HepG2 (cell line): ENCODE data around the gene RAC3. TPM values are rescaled to one million over a fixed set of nuclear protein-coding genes. Genes with fewer than 3 reads are reported as not detected.

Experiments
- ETV6 ChIP-seq: sonication (generic); formaldehyde crosslinking; conservative IDR thresholded peaks from 2 replicates; pipeline ENCODE4 v1.4.0; 2020; ENCODE audit warnings: missing genetic modification reagents
- GPN1 ChIP-seq: sonication (generic); formaldehyde crosslinking; IDR thresholded peaks from 2 replicates; pipeline ENCODE4 v1.5.1; 2020; ENCODE audit warnings: missing genetic modification reagents, borderline replicate concordance
- KLF16 ChIP-seq, 2 experiments: sonication (generic) in 1 of 2; formaldehyde crosslinking in 1 of 2; IDR thresholded peaks; 2 replicates each; pipeline versions ENCODE4 v1.6.1 to v1.8.0; 2016 to 2023; ENCODE audit warnings: missing genetic modification reagents in 2 of 2, missing compliant biosample characterization in 1 of 2
- PTBP1 ChIP-seq: fragments of 200-400 bp; formaldehyde crosslinking; IDR thresholded peaks from 2 replicates; pipeline ENCODE4 v1.6.1; 2018; ENCODE audit warnings: low read length, low read depth; ENCODE audit not compliant: poor library complexity, severe bottlenecking
- SALL2 ChIP-seq: sonication (generic); formaldehyde crosslinking; IDR thresholded peaks from 2 replicates; pipeline ENCODE4 v1.8.1; 2023; ENCODE audit warnings: mild to moderate bottlenecking, missing genetic modification reagents, inconsistent platforms
- polyA plus RNA-seq, 8 experiments: library from polyadenylated mRNA; depleted of rRNA in 3 of 8; stranded (reverse) in 7 of 8; unstranded in 1 of 8; fragments of >200 nt; fragmentation: Illumina TruSeq in 4 of 8; extraction: Trizol in 4 of 8; gene quantifications; 2 replicates each; pipeline versions ENCODE4 v1.2.1 to v1.2.3, GENCODE V29; 2011 to 2016; ENCODE audit warnings: low read depth in 4 of 8, missing spikeins in 1 of 8, mixed read lengths in 1 of 8; ENCODE audit not compliant: insufficient read depth in 1 of 8
- total RNA-seq, 5 experiments: library from RNA; depleted of rRNA; stranded (reverse); fragments of >200 nt; fragmentation: Illumina TruSeq; extraction: Trizol; gene quantifications; 2 replicates each; pipeline ENCODE4 v1.2.3, GENCODE V29; 2016; ENCODE audit warnings: low read depth in 1 of 5
- TF ChIP-seq, protein P1 (sequence below): IDR thresholded peaks from 2 replicates; pipeline ENCODE4 v1.4.0; 2020; ENCODE audit warnings: mild to moderate bottlenecking, missing genetic modification reagents
- TF ChIP-seq, protein P2 (sequence below): sonication (generic); formaldehyde crosslinking; IDR thresholded peaks from 2 replicates; pipeline ENCODE4 v1.5.0; 2020; ENCODE audit warnings: missing genetic modification reagents
- TF ChIP-seq, protein P3 (sequence below): IDR thresholded peaks from 2 replicates; pipeline ENCODE4 v1.6.1; 2016; ENCODE audit warnings: mild to moderate bottlenecking
- TF ChIP-seq, protein P4 (sequence below): sonication (generic); formaldehyde crosslinking; conservative IDR thresholded peaks from 2 replicates; pipeline ENCODE4 v1.4.0; 2020; ENCODE audit warnings: mild to moderate bottlenecking, missing genetic modification reagents, moderate library complexity
- TF ChIP-seq, protein P5 (sequence below): sonication (generic); formaldehyde crosslinking; IDR thresholded peaks from 2 replicates; pipeline ENCODE4 v1.5.0; 2020; ENCODE audit warnings: mild to moderate bottlenecking, missing genetic modification reagents, moderate library complexity
- TF ChIP-seq, protein P6 (sequence below): sonication (generic); formaldehyde crosslinking; IDR thresholded peaks from 2 replicates; pipeline ENCODE4 v1.5.0; 2020; ENCODE audit warnings: mild to moderate bottlenecking, missing genetic modification reagents

RAC3 gene
- total and polyA plus RNA-seq, 2 of the 13 experiments (the other 11 are each of a cell fraction or from before 2014, with no cell fraction given), result 10.5 to 21.3 TPM

DNA sequence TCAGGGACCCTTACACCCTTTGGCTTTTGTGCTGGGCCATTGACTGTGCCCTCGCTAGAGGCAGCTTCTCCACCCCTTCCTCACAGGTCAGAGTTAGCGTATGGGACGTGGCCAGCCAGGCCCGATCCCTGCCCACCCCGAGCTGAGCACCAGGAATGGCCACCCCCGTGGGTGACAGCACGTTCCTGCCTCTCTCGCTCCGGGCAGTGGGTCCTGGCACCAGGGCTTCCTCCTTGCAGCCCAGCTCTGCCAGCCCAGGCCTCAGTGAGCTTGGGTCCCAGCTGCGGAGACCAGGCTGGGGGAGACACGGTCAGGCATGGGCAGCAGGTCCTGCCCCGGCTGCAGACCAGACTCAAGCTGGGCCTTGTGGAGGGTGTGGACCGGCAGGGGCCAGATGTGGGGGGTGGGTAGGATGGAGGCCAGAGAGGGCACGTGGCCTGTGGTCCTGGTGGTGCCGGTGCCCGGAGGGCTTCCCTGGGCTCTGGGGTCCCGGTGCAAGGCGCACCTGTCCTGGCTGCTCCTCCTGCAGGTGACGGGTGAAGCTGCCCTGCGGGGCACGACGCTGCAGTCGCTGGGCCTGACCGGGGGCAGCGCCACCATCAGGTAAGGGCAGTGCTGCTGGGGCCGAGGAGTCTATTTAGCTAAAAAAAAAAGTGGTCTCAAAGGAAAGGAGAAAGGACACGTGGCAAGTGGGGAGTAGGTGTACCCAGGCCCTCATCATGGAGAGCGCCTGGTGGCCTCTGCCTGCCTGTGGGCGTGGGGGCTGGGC, 35.8 kb upstream of the RAC3 start (continued):
- TF ChIP-seq, protein P1, sequence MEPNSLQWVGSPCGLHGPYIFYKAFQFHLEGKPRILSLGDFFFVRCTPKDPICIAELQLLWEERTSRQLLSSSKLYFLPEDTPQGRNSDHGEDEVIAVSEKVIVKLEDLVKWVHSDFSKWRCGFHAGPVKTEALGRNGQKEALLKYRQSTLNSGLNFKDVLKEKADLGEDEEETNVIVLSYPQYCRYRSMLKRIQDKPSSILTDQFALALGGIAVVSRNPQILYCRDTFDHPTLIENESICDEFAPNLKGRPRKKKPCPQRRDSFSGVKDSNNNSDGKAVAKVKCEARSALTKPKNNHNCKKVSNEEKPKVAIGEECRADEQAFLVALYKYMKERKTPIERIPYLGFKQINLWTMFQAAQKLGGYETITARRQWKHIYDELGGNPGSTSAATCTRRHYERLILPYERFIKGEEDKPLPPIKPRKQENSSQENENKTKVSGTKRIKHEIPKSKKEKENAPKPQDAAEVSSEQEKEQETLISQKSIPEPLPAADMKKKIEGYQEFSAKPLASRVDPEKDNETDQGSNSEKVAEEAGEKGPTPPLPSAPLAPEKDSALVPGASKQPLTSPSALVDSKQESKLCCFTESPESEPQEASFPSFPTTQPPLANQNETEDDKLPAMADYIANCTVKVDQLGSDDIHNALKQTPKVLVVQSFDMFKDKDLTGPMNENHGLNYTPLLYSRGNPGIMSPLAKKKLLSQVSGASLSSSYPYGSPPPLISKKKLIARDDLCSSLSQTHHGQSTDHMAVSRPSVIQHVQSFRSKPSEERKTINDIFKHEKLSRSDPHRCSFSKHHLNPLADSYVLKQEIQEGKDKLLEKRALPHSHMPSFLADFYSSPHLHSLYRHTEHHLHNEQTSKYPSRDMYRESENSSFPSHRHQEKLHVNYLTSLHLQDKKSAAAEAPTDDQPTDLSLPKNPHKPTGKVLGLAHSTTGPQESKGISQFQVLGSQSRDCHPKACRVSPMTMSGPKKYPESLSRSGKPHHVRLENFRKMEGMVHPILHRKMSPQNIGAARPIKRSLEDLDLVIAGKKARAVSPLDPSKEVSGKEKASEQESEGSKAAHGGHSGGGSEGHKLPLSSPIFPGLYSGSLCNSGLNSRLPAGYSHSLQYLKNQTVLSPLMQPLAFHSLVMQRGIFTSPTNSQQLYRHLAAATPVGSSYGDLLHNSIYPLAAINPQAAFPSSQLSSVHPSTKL (CRISPR knock-in tag), result peak; percentile 8; the same call in 1 of the 2 replicates
- TF ChIP-seq, protein P2, sequence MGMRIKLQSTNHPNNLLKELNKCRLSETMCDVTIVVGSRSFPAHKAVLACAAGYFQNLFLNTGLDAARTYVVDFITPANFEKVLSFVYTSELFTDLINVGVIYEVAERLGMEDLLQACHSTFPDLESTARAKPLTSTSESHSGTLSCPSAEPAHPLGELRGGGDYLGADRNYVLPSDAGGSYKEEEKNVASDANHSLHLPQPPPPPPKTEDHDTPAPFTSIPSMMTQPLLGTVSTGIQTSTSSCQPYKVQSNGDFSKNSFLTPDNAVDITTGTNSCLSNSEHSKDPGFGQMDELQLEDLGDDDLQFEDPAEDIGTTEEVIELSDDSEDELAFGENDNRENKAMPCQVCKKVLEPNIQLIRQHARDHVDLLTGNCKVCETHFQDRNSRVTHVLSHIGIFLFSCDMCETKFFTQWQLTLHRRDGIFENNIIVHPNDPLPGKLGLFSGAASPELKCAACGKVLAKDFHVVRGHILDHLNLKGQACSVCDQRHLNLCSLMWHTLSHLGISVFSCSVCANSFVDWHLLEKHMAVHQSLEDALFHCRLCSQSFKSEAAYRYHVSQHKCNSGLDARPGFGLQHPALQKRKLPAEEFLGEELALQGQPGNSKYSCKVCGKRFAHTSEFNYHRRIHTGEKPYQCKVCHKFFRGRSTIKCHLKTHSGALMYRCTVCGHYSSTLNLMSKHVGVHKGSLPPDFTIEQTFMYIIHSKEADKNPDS (CRISPR knock-in tag), result no peak
- TF ChIP-seq GPN1 (CRISPR knock-in tag) (no peak; the same call in 1 of the 2 replicates), SALL2 (CRISPR knock-in tag) (no peak), ETV6 (CRISPR knock-in tag) (peak; percentile 55), KLF16 (CRISPR knock-in tag; IDR thresholded peaks at IDR 0.05) (no peak), PTBP1 (no peak)
- TF ChIP-seq, protein P3, sequence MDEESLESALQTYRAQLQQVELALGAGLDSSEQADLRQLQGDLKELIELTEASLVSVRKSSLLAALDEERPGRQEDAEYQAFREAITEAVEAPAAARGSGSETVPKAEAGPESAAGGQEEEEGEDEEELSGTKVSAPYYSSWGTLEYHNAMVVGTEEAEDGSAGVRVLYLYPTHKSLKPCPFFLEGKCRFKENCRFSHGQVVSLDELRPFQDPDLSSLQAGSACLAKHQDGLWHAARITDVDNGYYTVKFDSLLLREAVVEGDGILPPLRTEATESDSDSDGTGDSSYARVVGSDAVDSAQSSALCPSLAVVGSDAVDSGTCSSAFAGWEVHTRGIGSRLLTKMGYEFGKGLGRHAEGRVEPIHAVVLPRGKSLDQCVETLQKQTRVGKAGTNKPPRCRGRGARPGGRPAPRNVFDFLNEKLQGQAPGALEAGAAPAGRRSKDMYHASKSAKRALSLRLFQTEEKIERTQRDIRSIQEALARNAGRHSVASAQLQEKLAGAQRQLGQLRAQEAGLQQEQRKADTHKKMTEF (CRISPR knock-in tag), result no peak
- TF ChIP-seq, protein P4, sequence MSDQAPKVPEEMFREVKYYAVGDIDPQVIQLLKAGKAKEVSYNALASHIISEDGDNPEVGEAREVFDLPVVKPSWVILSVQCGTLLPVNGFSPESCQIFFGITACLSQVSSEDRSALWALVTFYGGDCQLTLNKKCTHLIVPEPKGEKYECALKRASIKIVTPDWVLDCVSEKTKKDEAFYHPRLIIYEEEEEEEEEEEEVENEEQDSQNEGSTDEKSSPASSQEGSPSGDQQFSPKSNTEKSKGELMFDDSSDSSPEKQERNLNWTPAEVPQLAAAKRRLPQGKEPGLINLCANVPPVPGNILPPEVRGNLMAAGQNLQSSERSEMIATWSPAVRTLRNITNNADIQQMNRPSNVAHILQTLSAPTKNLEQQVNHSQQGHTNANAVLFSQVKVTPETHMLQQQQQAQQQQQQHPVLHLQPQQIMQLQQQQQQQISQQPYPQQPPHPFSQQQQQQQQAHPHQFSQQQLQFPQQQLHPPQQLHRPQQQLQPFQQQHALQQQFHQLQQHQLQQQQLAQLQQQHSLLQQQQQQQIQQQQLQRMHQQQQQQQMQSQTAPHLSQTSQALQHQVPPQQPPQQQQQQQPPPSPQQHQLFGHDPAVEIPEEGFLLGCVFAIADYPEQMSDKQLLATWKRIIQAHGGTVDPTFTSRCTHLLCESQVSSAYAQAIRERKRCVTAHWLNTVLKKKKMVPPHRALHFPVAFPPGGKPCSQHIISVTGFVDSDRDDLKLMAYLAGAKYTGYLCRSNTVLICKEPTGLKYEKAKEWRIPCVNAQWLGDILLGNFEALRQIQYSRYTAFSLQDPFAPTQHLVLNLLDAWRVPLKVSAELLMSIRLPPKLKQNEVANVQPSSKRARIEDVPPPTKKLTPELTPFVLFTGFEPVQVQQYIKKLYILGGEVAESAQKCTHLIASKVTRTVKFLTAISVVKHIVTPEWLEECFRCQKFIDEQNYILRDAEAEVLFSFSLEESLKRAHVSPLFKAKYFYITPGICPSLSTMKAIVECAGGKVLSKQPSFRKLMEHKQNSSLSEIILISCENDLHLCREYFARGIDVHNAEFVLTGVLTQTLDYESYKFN (CRISPR knock-in tag), result no peak
- TF ChIP-seq, protein P5, sequence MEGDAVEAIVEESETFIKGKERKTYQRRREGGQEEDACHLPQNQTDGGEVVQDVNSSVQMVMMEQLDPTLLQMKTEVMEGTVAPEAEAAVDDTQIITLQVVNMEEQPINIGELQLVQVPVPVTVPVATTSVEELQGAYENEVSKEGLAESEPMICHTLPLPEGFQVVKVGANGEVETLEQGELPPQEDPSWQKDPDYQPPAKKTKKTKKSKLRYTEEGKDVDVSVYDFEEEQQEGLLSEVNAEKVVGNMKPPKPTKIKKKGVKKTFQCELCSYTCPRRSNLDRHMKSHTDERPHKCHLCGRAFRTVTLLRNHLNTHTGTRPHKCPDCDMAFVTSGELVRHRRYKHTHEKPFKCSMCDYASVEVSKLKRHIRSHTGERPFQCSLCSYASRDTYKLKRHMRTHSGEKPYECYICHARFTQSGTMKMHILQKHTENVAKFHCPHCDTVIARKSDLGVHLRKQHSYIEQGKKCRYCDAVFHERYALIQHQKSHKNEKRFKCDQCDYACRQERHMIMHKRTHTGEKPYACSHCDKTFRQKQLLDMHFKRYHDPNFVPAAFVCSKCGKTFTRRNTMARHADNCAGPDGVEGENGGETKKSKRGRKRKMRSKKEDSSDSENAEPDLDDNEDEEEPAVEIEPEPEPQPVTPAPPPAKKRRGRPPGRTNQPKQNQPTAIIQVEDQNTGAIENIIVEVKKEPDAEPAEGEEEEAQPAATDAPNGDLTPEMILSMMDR (CRISPR knock-in tag), result peak; percentile 84
- TF ChIP-seq, protein P6, sequence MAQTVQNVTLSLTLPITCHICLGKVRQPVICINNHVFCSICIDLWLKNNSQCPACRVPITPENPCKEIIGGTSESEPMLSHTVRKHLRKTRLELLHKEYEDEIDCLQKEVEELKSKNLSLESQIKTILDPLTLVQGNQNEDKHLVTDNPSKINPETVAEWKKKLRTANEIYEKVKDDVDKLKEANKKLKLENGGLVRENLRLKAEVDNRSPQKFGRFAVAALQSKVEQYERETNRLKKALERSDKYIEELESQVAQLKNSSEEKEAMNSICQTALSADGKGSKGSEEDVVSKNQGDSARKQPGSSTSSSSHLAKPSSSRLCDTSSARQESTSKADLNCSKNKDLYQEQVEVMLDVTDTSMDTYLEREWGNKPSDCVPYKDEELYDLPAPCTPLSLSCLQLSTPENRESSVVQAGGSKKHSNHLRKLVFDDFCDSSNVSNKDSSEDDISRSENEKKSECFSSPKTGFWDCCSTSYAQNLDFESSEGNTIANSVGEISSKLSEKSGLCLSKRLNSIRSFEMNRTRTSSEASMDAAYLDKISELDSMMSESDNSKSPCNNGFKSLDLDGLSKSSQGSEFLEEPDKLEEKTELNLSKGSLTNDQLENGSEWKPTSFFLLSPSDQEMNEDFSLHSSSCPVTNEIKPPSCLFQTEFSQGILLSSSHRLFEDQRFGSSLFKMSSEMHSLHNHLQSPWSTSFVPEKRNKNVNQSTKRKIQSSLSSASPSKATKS (CRISPR knock-in tag), result peak; percentile 16; the same call in 1 of the 2 replicates
